Type B pancreatic cell (in vitro differentiated cells): ENCODE data around the gene FAM210B. TPM values are rescaled to one million over a fixed set of nuclear protein-coding genes. Genes with fewer than 3 reads are reported as not detected.
A peak's percentile ranks its signal among the peaks of the same experiment; 100 is the strongest.

ENCODE experiments used
- DNase-seq: peaks from one replicate; pipeline ENCODE4 v3.0.0; 2021; ENCODE audit warnings: mixed read lengths; ENCODE audit not compliant: unreplicated experiment; ENCODE audit errors: extremely low spot score
- H3K27ac Mint-ChIP-seq: 2 replicates; pipeline ENCODE4 v1.8.0; 2021; ENCODE audit warnings: mild to moderate bottlenecking, mixed read lengths
- H3K27me3 Mint-ChIP-seq: 2 replicates; pipeline ENCODE4 v1.8.0; 2021; ENCODE audit warnings: mixed read lengths
- H3K36me3 Mint-ChIP-seq: 2 replicates; pipeline ENCODE4 v1.8.0; 2021; ENCODE audit warnings: mixed read lengths
- H3K4me1 Mint-ChIP-seq: one replicate; pipeline ENCODE4 v1.8.0; 2021; ENCODE audit warnings: mixed read lengths; ENCODE audit not compliant: unreplicated experiment
- H3K4me3 Mint-ChIP-seq: 2 replicates; pipeline ENCODE4 v1.8.0; 2021; ENCODE audit warnings: mild to moderate bottlenecking, mixed read lengths
- H3K9me3 Mint-ChIP-seq: 2 replicates; pipeline ENCODE4 v1.8.0; 2021; ENCODE audit warnings: mixed read lengths
- CTCF ChIP-seq: fragments of 200-600 bp; sonication (generic); conservative IDR thresholded peaks from 2 replicates; pipeline ENCODE4 v1.5.0; 2021; ENCODE audit warnings: antibody characterized with exemption, mild to moderate bottlenecking
- total RNA-seq: library from RNA; stranded (reverse); gene quantifications from 2 replicates; pipeline ENCODE4 v1.2.1, GENCODE V29; 2021; ENCODE audit warnings: low replicate concordance

Gene FAM210B
- total RNA-seq, 1 donor from 2014 or later, result 58.3 TPM

GRCh38 chr20:56345911-56346310 lies 12.9 kb upstream of the FAM210B start:
- Mint-ChIP-seq H3K9me3 (no peaks in the 10 kb centered on the region), H3K4me3 (no peak overlapping the region), H3K4me1 (peaks cover 13% of the 10 kb centered on the region), H3K27ac (no peak overlapping the region), H3K27me3 (peaks cover 57% of the 10 kb centered on the region), H3K36me3 (no peaks in the 10 kb centered on the region)
- DNase-seq, result no peak
- no peak for TF ChIP-seq CTCF

- H3K27ac Mint-ChIP-seq, result peak overlapping the region; percentile 30
- H3K9me3 Mint-ChIP-seq, result no peaks in the 10 kb centered on the region
- H3K4me1 Mint-ChIP-seq, result peaks cover 13% of the 10 kb centered on the region
- TF ChIP-seq CTCF, result no peak
- peak overlapping the region; percentile 20 for H3K4me3 Mint-ChIP-seq
- no peak for DNase-seq
- H3K36me3 Mint-ChIP-seq, result no peaks in the 10 kb centered on the region
- H3K27me3 Mint-ChIP-seq, result peaks cover 39% of the 10 kb centered on the region
Measured at GRCh38 chr20:56347628-56348304, 11.0 kb upstream of the FAM210B start.

- no peak for TF ChIP-seq CTCF
- Mint-ChIP-seq H3K4me3 (peak overlapping the region; percentile 20), H3K36me3 (no peaks in the 10 kb centered on the region), H3K27me3 (peaks cover 34% of the 10 kb centered on the region), H3K27ac (peak overlapping the region; percentile 30), H3K4me1 (peaks cover 13% of the 10 kb centered on the region), H3K9me3 (no peaks in the 10 kb centered on the region)
- no peak for DNase-seq
Measured at GRCh38 chr20:56348305-56348693, 10.5 kb upstream of the FAM210B start.

- no peak for TF ChIP-seq CTCF
- Mint-ChIP-seq H3K4me3 (no peak overlapping the region), H3K4me1 (peaks cover 13% of the 10 kb centered on the region), H3K36me3 (no peaks in the 10 kb centered on the region), H3K27me3 (peaks cover 30% of the 10 kb centered on the region), H3K27ac (peak overlapping the region; percentile 30), H3K9me3 (no peaks in the 10 kb centered on the region)
- DNase-seq, result no peak
Measured at GRCh38 chr20:56348746-56349145, 10.0 kb upstream of the FAM210B start.

GRCh38 chr20:56350842-56351241 lies 7.9 kb upstream of the FAM210B start:
- no peak for TF ChIP-seq CTCF
- Mint-ChIP-seq H3K27ac (no peak overlapping the region), H3K27me3 (peaks cover 10% of the 10 kb centered on the region), H3K36me3 (no peaks in the 10 kb centered on the region), H3K4me1 (peaks cover 13% of the 10 kb centered on the region), H3K4me3 (no peak overlapping the region), H3K9me3 (no peaks in the 10 kb centered on the region)
- no peak for DNase-seq
